ENCODE results near the gene RYR1. TPM values are rescaled to one million over a fixed set of nuclear protein-coding genes. Genes with fewer than 3 reads are reported as not detected.
"Not testable (repeated sequence)": the region's sequence is repeated elsewhere in the genome, so short reads cannot be mapped to it uniquely, and the experiment has no call there.

The RYR1 gene
- total RNA-seq, 4 donors from 2014 or later = under 0.01 to 6.2 (median 3.5) TPM; not detected in 1

- Histone ChIP-seq H3K4me3 (no peak overlapping the region), H3K9me3 (no peaks in the 10 kb centered on the region), H3K4me1 (no peaks in the 10 kb centered on the region), H3K27ac (no peak overlapping the region), H3K36me3 (no peaks in the 10 kb centered on the region), H3K27me3 (no peaks in the 10 kb centered on the region)
- peak; percentile 64 to 71 (median 71) for TF ChIP-seq CTCF (IDR thresholded peaks at IDR 0.05)
- TF ChIP-seq POLR2A (IDR thresholded peaks at IDR 0.05) = no peak
- intact Hi-C loops (cut with DNase I; ENCODE audit: low total_unique reads) = no loop called here
- DNase-seq = peak; percentile 23 to 61
Measured at GRCh38 chr19:38514812-38515633, 81.5 kb downstream of the RYR1 start.

GRCh38 chr19:38515896-38516295 lies 82.4 kb downstream of the RYR1 start:
- Histone ChIP-seq H3K27me3 (no peaks in the 10 kb centered on the region), H3K27ac (no peak overlapping the region), H3K4me3 (no peak overlapping the region), H3K36me3 (no peaks in the 10 kb centered on the region), H3K4me1 (no peaks in the 10 kb centered on the region), H3K9me3 (no peaks in the 10 kb centered on the region)
- no peak for DNase-seq
- intact Hi-C loops (cut with DNase I; ENCODE audit: low total_unique reads) = no loop called here
- TF ChIP-seq CTCF (IDR thresholded peaks at IDR 0.05) (no peak), POLR2A (IDR thresholded peaks at IDR 0.05) (no peak)

- DNase-seq = no peak
- no peaks in the 10 kb centered on the region for H3K36me3 ChIP-seq
- no peaks in the 10 kb centered on the region for H3K4me1 ChIP-seq
- H3K9me3 ChIP-seq = no peaks in the 10 kb centered on the region
- H3K27ac ChIP-seq = no peak overlapping the region
- H3K4me3 ChIP-seq = no peak overlapping the region
- TF ChIP-seq CTCF (IDR thresholded peaks at IDR 0.05) (no peak), POLR2A (IDR thresholded peaks at IDR 0.05) (no peak)
- intact Hi-C loops (cut with DNase I; ENCODE audit: low total_unique reads) = no loop called here
- H3K27me3 ChIP-seq = no peaks in the 10 kb centered on the region
Measured at GRCh38 chr19:38516802-38517201, 83.3 kb downstream of the RYR1 start.

- no peak for TF ChIP-seq POLR2A (IDR thresholded peaks at IDR 0.05)
- TF ChIP-seq CTCF (IDR thresholded peaks at IDR 0.05) = no peak
- no peaks in the 10 kb centered on the region for H3K4me1 ChIP-seq
Measured at GRCh38 chr19:38517321-38517720, 83.8 kb downstream of the RYR1 start.

GRCh38 chr19:38517980-38518379 lies 84.5 kb downstream of the RYR1 start:
- H3K27ac ChIP-seq; H3K4me3 ChIP-seq; H3K4me1 ChIP-seq; DNase-seq; intact Hi-C loops (cut with DNase I; ENCODE audit: low total_unique reads); H3K36me3 ChIP-seq; H3K9me3 ChIP-seq; H3K27me3 ChIP-seq: not testable (repeated sequence)

More at GRCh38 chr19:38517321-38517720, 83.8 kb downstream of the RYR1 start:
- intact Hi-C loops (cut with DNase I; ENCODE audit: low total_unique reads) = no loop called here
- Histone ChIP-seq H3K36me3 (no peaks in the 10 kb centered on the region), H3K27ac (no peak overlapping the region), H3K27me3 (no peaks in the 10 kb centered on the region), H3K4me3 (no peak overlapping the region), H3K9me3 (no peaks in the 10 kb centered on the region)
- DNase-seq = no peak
